Type B pancreatic cell (in vitro differentiated cells): ENCODE data around the gene MYOM3. TPM values are rescaled to one million over a fixed set of nuclear protein-coding genes. Genes with fewer than 3 reads are reported as not detected.

Experiments used
- DNase-seq: peaks from one replicate; pipeline ENCODE4 v3.0.0; 2021; ENCODE audit warnings: mixed read lengths; ENCODE audit not compliant: unreplicated experiment; ENCODE audit errors: extremely low spot score
- H3K27ac Mint-ChIP-seq: 2 replicates; pipeline ENCODE4 v1.8.0; 2021; ENCODE audit warnings: mild to moderate bottlenecking, mixed read lengths
- H3K27me3 Mint-ChIP-seq: 2 replicates; pipeline ENCODE4 v1.8.0; 2021; ENCODE audit warnings: mixed read lengths
- H3K36me3 Mint-ChIP-seq: 2 replicates; pipeline ENCODE4 v1.8.0; 2021; ENCODE audit warnings: mixed read lengths
- H3K4me1 Mint-ChIP-seq: one replicate; pipeline ENCODE4 v1.8.0; 2021; ENCODE audit warnings: mixed read lengths; ENCODE audit not compliant: unreplicated experiment
- H3K4me3 Mint-ChIP-seq: 2 replicates; pipeline ENCODE4 v1.8.0; 2021; ENCODE audit warnings: mild to moderate bottlenecking, mixed read lengths
- H3K9me3 Mint-ChIP-seq: 2 replicates; pipeline ENCODE4 v1.8.0; 2021; ENCODE audit warnings: mixed read lengths
- total RNA-seq: library from RNA; stranded (reverse); gene quantifications from 2 replicates; pipeline ENCODE4 v1.2.1, GENCODE V29; 2021; ENCODE audit warnings: low replicate concordance
- TF ChIP-seq, protein P1 (sequence below): fragments of 200-600 bp; sonication (generic); conservative IDR thresholded peaks from 2 replicates; pipeline ENCODE4 v1.5.0; 2021; ENCODE audit warnings: antibody characterized with exemption, mild to moderate bottlenecking

Gene MYOM3
- total RNA-seq, 1 donor from 2014 or later = 0.70 TPM

DNA sequence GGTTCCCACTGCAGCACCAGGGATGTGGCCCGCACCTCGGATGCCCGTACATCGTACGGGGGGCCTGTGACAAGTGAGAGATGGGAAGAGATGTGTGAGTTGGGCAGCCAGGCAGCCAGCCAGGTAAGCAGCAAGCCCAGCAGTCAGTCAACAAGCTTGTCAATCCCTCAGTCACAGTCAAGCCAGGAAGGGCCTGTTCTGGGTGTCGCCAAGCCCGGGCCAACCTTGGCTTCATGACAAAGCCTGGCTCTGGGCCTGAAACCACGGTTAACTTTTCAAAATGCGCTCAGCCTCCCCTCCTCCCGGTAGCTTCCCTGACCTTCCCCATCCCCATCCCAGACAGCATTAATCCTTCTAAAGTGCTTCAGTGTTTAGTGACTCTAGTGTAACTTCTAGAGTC is 31.8 kb downstream of the MYOM3 start:
- Mint-ChIP-seq H3K36me3 (no peaks in the 10 kb centered on the region), H3K27ac (no peak overlapping the region), H3K4me1 (no peaks in the 10 kb centered on the region), H3K27me3 (peaks cover 3% of the 10 kb centered on the region), H3K9me3 (no peaks in the 10 kb centered on the region), H3K4me3 (no peak overlapping the region)
- no peak for DNase-seq
- TF ChIP-seq, protein P1, sequence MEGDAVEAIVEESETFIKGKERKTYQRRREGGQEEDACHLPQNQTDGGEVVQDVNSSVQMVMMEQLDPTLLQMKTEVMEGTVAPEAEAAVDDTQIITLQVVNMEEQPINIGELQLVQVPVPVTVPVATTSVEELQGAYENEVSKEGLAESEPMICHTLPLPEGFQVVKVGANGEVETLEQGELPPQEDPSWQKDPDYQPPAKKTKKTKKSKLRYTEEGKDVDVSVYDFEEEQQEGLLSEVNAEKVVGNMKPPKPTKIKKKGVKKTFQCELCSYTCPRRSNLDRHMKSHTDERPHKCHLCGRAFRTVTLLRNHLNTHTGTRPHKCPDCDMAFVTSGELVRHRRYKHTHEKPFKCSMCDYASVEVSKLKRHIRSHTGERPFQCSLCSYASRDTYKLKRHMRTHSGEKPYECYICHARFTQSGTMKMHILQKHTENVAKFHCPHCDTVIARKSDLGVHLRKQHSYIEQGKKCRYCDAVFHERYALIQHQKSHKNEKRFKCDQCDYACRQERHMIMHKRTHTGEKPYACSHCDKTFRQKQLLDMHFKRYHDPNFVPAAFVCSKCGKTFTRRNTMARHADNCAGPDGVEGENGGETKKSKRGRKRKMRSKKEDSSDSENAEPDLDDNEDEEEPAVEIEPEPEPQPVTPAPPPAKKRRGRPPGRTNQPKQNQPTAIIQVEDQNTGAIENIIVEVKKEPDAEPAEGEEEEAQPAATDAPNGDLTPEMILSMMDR = no peak

DNA sequence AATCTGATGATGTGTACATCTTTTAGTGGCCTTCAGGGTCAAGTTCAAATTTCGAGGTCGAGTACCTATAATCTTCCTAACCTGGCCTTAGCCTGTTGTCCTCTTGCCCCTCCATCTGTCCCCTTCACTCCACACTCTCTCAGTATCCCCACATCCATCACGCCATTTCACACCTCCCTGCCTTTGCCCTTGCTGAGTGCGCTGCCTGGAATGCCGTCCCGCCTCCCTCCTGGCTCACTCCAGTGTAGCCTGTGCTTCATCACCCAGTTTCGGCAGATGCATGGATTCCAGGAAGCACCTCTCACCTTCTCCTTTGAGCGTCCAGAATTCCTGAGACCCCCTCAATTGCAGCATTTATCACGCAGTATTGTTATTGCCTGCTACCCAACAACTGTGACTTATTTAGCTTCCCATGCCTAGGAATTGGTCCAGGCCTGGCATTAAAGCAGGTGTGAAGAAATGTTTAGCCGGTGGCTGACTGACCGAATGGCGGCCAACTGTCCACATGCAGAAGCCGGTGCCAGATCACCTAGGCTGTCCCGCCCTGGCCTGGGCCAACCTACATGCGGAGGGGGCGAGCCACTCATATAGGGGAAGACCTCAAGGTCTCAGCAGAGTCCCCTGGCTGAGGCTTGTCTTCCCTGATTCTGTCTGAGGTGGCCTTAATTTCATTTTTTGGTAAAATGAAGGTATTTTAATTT is 34.5 kb downstream of the MYOM3 start:
- no peaks in the 10 kb centered on the region for H3K36me3 Mint-ChIP-seq
- TF ChIP-seq, protein P1 = no peak
- no peaks in the 10 kb centered on the region for H3K27me3 Mint-ChIP-seq
- H3K4me1 Mint-ChIP-seq = no peaks in the 10 kb centered on the region
- H3K9me3 Mint-ChIP-seq = no peaks in the 10 kb centered on the region
- no peak overlapping the region for H3K4me3 Mint-ChIP-seq
- DNase-seq = no peak
- H3K27ac Mint-ChIP-seq = no peak overlapping the region

DNA sequence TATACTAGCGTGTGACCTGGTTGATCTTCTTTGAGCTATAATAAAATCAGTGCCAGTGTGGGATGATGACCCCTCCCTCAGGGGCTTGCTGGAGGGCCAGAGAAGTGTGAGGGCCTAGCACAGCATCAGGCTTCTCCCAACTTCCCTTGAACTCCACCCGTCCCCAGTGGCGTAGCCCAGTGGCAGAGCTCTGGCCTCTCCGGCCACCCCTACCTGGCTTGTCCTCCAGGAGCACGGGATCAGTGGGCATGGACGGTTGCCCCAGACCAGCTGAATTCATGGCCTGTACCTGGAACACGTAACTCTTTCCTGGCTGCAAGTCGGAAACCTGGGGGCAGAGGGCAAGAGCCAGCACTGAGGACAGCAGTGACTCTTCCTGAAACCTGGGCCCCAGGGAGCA is 36.0 kb downstream of the MYOM3 start:
- Mint-ChIP-seq H3K27me3 (peaks cover under 1% of the 10 kb centered on the region), H3K4me1 (peaks cover under 1% of the 10 kb centered on the region), H3K36me3 (no peaks in the 10 kb centered on the region), H3K9me3 (no peaks in the 10 kb centered on the region), H3K27ac (no peak overlapping the region), H3K4me3 (no peak overlapping the region)
- no peak for DNase-seq
- TF ChIP-seq, protein P1 = no peak

DNA sequence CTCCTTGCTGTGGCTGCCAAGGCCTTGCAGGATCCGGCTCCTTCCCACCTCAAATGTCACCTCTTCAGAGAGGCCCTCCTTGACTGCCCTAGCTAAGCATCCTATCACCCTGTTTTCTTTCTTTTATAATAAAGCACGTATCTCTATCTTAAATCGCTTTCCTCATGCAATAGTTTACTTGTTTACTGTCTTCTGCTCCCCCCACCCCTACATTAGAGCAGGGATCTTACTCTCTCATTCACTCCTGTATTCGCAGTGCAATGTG is 36.4 kb downstream of the MYOM3 start:
- DNase-seq = no peak
- Mint-ChIP-seq H3K36me3 (no peaks in the 10 kb centered on the region), H3K4me3 (no peak overlapping the region), H3K9me3 (no peaks in the 10 kb centered on the region), H3K27ac (no peak overlapping the region), H3K27me3 (peaks cover 4% of the 10 kb centered on the region), H3K4me1 (peaks cover 5% of the 10 kb centered on the region)
- TF ChIP-seq, protein P1 = no peak

DNA sequence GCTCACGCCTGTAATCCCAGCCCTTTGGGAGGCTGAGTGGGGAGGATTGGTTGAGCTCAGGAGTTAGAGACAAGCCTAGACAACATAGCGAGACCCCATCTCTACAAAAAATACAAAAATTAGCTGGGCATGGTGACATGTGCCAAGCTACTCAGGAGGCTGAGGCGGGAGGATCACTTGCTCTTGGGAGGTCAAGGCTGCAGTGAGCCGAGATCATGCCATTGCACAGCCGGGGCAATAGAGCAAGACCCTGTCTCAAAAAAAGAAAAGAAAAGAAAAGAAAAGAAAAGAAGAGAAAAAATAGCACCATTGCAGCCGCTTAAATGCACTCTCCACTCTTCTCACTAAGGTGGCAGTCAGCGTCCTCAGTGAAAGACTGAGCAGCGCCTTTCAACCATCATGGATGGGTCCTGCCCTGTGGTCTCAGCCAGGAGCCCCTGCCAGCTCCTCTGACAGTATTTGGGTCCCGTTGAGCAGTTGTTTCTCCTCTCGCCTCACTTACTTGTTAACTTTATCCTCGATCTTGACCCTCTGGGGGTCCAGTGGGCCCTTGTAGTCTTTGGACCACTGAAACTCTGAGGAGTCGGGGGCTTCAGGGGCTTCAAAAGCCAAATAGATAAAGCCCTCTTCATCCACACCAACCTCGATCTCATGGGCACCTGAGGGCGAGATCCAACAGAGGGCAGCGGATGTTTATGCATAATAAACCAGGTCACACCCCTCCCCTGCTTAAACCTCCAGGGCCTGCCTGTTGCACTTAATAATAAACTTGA is 36.9 kb downstream of the MYOM3 start:
- Mint-ChIP-seq H3K9me3 (no peaks in the 10 kb centered on the region), H3K4me1 (peaks cover 5% of the 10 kb centered on the region), H3K27ac (no peak overlapping the region), H3K4me3 (no peak overlapping the region), H3K27me3 (peaks cover 4% of the 10 kb centered on the region), H3K36me3 (no peaks in the 10 kb centered on the region)
- DNase-seq = no peak
- TF ChIP-seq, protein P1 = no peak
